HCT116 (cell line): ENCODE measurements around the gene SLC8A1. TPM values are rescaled to one million over a fixed set of nuclear protein-coding genes. Genes with fewer than 3 reads are reported as not detected.

Source experiments
- ATAC-seq: fragments of 200-7000 bp; cut with Tn5 transposase; 2 replicates; pipeline ENCODE4 v1.9.1; 2020; ENCODE audit warnings: mild to moderate bottlenecking, moderate library complexity
- BruUV-seq: library from RNA; stranded (reverse); fragments of 400-500 nt; replicated peaks from 2 replicates; lab custom pipeline; 2021; lab: Mats Ljungman, UMichigan
- CTCF ChIA-PET: fragments of 300-600 bp; sonication (Branson Sonifier 250); formaldehyde crosslinking; loops from one replicate; lab custom pipeline; 2021; ENCODE audit warnings: antibody characterized with exemption; lab: Charles Lee
- POLR2A ChIA-PET: fragments of 300-600, 350-600 bp; sonication (Branson Sonifier 250); formaldehyde crosslinking; loops from one replicate; lab custom pipeline; 2021; ENCODE audit warnings: antibody characterized with exemption; lab: Charles Lee
- RAD21 ChIA-PET, 2 experiments: fragments of 300-600 bp; sonication (Branson Sonifier 250); formaldehyde crosslinking; loops; one replicate each; lab custom pipeline; 2023; ENCODE audit warnings: low total read pairs in 2 of 2; ENCODE audit not compliant: uncharacterized antibody in 2 of 2, unreplicated experiment in 2 of 2, low non-redundant PET in 1 of 2; lab: Charles Lee
- DNase-seq: peaks from one replicate; pipeline ENCODE4 v3.0.0-alpha.2; 2010; ENCODE audit warnings: low read depth, low spot score
- H2AFZ ChIP-seq: fragments of 200-600 bp; shearing (Covaris generic), sonication (generic); 2 replicates; pipeline ENCODE4 v1.6.1; 2017; ENCODE audit warnings: low read depth, mixed run types, mixed read lengths, antibody characterized with exemption, low read length; ENCODE audit not compliant: poor library complexity, severe bottlenecking
- H3K27ac ChIP-seq: 2 replicates; pipeline ENCODE4 v1.5.1; 2012; ENCODE audit warnings: low read depth, low read length
- H3K27me3 ChIP-seq: fragments of 200-600 bp; sonication (generic); 2 replicates; pipeline ENCODE4 v1.6.1; 2016; ENCODE audit warnings: mixed run types, low read length, mixed read lengths; ENCODE audit not compliant: insufficient read depth
- H3K36me3 ChIP-seq, 2 experiments: fragments of 200-500 bp in 1 of 2; fragments of 200-600 bp in 1 of 2; sonication (Bioruptor generic) in 1 of 2; sonication (generic) in 1 of 2; 2 replicates each; pipeline versions ENCODE4 v1.5.1 to v1.6.1; 2014 to 2016; ENCODE audit warnings: low read length in 2 of 2, inconsistent platforms in 1 of 2, mixed read lengths in 1 of 2, mixed run types in 1 of 2; ENCODE audit not compliant: insufficient read depth in 2 of 2, control insufficient read depth in 1 of 2
- H3K4me1 ChIP-seq, 2 experiments: fragments of 200-600 bp in 1 of 2; sonication (generic) in 1 of 2; 2 replicates each; pipeline versions ENCODE4 v1.5.1 to v1.6.1; 2012 to 2017; ENCODE audit warnings: low read length in 2 of 2, inconsistent platforms in 1 of 2, mild to moderate bottlenecking in 1 of 2, mixed read lengths in 1 of 2, mixed run types in 1 of 2, moderate library complexity in 1 of 2; ENCODE audit not compliant: insufficient read depth in 2 of 2, control insufficient read depth in 1 of 2
- H3K4me2 ChIP-seq: fragments of 200-600 bp; sonication (generic); 2 replicates; pipeline ENCODE4 v1.6.1; 2017; ENCODE audit warnings: mixed run types, low read length, mixed read lengths
- H3K4me3 ChIP-seq, 2 experiments: fragments of 200-600 bp in 1 of 2; sonication (generic) in 1 of 2; replicated peaks in 1 of 2; 2 replicates each; pipeline ENCODE4 v1.5.1; 2011 to 2016; ENCODE audit warnings: low read length in 2 of 2, control low read depth in 1 of 2, low read depth in 1 of 2, mild to moderate bottlenecking in 1 of 2, mixed read lengths in 1 of 2, mixed run types in 1 of 2
- H3K79me2 ChIP-seq: fragments of 200-600 bp; sonication (generic); 2 replicates; pipeline ENCODE4 v1.6.1; 2017; ENCODE audit warnings: mild to moderate bottlenecking, mixed run types, low read length, moderate library complexity, mixed read lengths; ENCODE audit not compliant: insufficient read depth
- H3K9ac ChIP-seq: fragments of 200-600 bp; sonication (generic); 2 replicates; pipeline ENCODE4 v1.6.1; 2016; ENCODE audit warnings: low read length, mixed read lengths
- H3K9me2 ChIP-seq: fragments of 200-600 bp; sonication (generic), shearing (Covaris generic); 2 replicates; pipeline ENCODE4 v1.6.1; 2017; ENCODE audit warnings: mixed run types, mild to moderate bottlenecking, moderate library complexity; ENCODE audit not compliant: insufficient read depth
- H3K9me3 ChIP-seq, 2 experiments: fragments of 200-500 bp in 1 of 2; fragments of 200-600 bp in 1 of 2; sonication (Bioruptor generic) in 1 of 2; sonication (generic) in 1 of 2; 2 replicates each; pipeline ENCODE4 v1.6.1; 2014 to 2017; ENCODE audit warnings: low read length in 2 of 2, mixed read lengths in 2 of 2, inconsistent platforms in 1 of 2, low read depth in 1 of 2, mild to moderate bottlenecking in 1 of 2, mixed run types in 1 of 2, moderate library complexity in 1 of 2; ENCODE audit not compliant: control insufficient read depth in 1 of 2, insufficient read depth in 1 of 2
- H4K20me1 ChIP-seq: fragments of 200-600 bp; sonication (generic), shearing (Covaris generic); 2 replicates; pipeline ENCODE4 v1.6.1; 2017; ENCODE audit warnings: mixed run types, mild to moderate bottlenecking, moderate library complexity; ENCODE audit not compliant: insufficient read depth
- CBX3 ChIP-seq: IDR thresholded peaks from 2 replicates; pipeline ENCODE4 v1.6.1; 2012; ENCODE audit warnings: low read depth
- EGR1 ChIP-seq: IDR thresholded peaks from 2 replicates; pipeline ENCODE4 v1.6.1; 2012; ENCODE audit warnings: low read depth
- ELF1 ChIP-seq: IDR thresholded peaks from 2 replicates; pipeline ENCODE4 v1.6.1; 2012; ENCODE audit warnings: low read depth, borderline replicate concordance
- EZH2phosphoT487 ChIP-seq: fragments of 200-600 bp; IDR thresholded peaks from 2 replicates; pipeline ENCODE4 v1.6.1; 2018; ENCODE audit warnings: antibody characterized with exemption, borderline replicate concordance
- FOSL1 ChIP-seq: IDR thresholded peaks from 2 replicates; pipeline ENCODE4 v1.6.1; 2012; ENCODE audit warnings: low read depth
- JUND ChIP-seq: IDR thresholded peaks from 2 replicates; pipeline ENCODE4 v1.6.1; 2012
- POLR2A ChIP-seq: IDR thresholded peaks from 2 replicates; pipeline ENCODE4 v1.7.0; 2011; ENCODE audit warnings: borderline replicate concordance; ENCODE audit not compliant: insufficient read depth, insufficient read length; ENCODE audit errors: extremely low read depth
- POLR2AphosphoS5 ChIP-seq: IDR thresholded peaks from 2 replicates; pipeline ENCODE4 v1.6.1; 2011; ENCODE audit warnings: mild to moderate bottlenecking, low read depth, low read length, moderate library complexity
- RAD21 ChIP-seq: IDR thresholded peaks from 2 replicates; pipeline ENCODE4 v1.6.1; 2012; ENCODE audit warnings: low read depth, mild to moderate bottlenecking
- SIN3A ChIP-seq: IDR thresholded peaks from 2 replicates; pipeline ENCODE4 v1.6.1; 2012; ENCODE audit warnings: low read depth
- SP1 ChIP-seq: IDR thresholded peaks from 2 replicates; pipeline ENCODE4 v1.6.1; 2012; ENCODE audit warnings: low read depth
- SRF ChIP-seq: IDR thresholded peaks from 2 replicates; pipeline ENCODE4 v1.6.1; 2012; ENCODE audit warnings: low read depth
- TCF7L2 ChIP-seq: IDR thresholded peaks from 2 replicates; pipeline ENCODE4 v1.7.0; 2011; ENCODE audit warnings: borderline replicate concordance, inconsistent platforms; ENCODE audit not compliant: insufficient read depth, insufficient read length; ENCODE audit errors: extremely low read depth
- YY1 ChIP-seq: IDR thresholded peaks from 2 replicates; pipeline ENCODE4 v1.6.1; 2011; ENCODE audit warnings: low read length, low read depth, moderate library complexity, mild to moderate bottlenecking; ENCODE audit not compliant: insufficient replicate concordance; ENCODE audit errors: extremely low read depth
- ZFX ChIP-seq: fragments of 450-650 bp; IDR thresholded peaks from 2 replicates; pipeline ENCODE4 v1.6.1; 2017
- intact Hi-C: fragments of 100-400 bp; cut with micrococcal nuclease; formaldehyde crosslinking; loops from 2 replicates; pipeline ENCODE4 v1.10.0; 2022
- total RNA-seq: library from RNA; stranded (reverse); gene quantifications from one replicate; pipeline ENCODE4 v1.2.1, GENCODE V29; 2021; ENCODE audit not compliant: unreplicated experiment
- TF ChIP-seq, protein P1 (sequence below): IDR thresholded peaks from 2 replicates; pipeline ENCODE4 v1.6.1; 2012
- TF ChIP-seq, protein P2 (sequence below): IDR thresholded peaks from 2 replicates; pipeline ENCODE4 v1.6.1; 2012
- TF ChIP-seq, protein P3 (sequence below), 3 experiments: fragments of 200-600 bp in 1 of 3; sonication (generic) in 1 of 3; IDR thresholded peaks in 2 of 3; conservative IDR thresholded peaks in 1 of 3; 2 replicates each; pipeline ENCODE4 v1.5.1; 2012 to 2017; ENCODE audit warnings: low read depth in 2 of 3, low read length in 2 of 3, antibody characterized with exemption in 1 of 3, borderline replicate concordance in 1 of 3, control low read depth in 1 of 3, mild to moderate bottlenecking in 1 of 3, mixed read lengths in 1 of 3, mixed run types in 1 of 3, moderate library complexity in 1 of 3; ENCODE audit not compliant: insufficient read depth in 1 of 3
- TF ChIP-seq, protein P4 (sequence below): IDR thresholded peaks from 2 replicates; pipeline ENCODE4 v1.6.1; 2012; ENCODE audit warnings: low read depth

Gene SLC8A1
- total RNA-seq, 1 experiment from 2014 or later: 0.07 TPM

DNA sequence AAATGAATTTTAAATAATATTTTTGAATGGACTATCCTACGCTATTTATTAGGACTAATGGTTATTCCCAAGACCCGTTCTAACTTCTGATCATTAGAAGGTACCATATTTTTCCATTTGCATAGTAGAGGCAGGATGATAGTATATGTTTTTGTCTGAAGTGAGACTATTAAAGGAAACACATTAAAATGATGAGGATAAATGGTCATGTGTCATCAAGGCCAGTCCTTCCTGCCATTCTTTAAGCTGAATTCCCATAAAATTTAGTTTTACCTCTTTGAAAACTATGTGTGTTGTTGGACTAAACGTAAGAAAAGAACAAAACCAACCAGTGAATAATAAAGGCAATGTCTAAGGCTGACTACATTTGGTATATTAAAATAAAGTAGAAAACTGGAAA lies 121.8 kb downstream of the SLC8A1 start:
- no TSS peak for BruUV-seq
- Histone ChIP-seq H3K36me3 (no peaks in the 10 kb centered on the region), H3K9me2 (no peaks in the 10 kb centered on the region), H3K4me1 (no peaks in the 10 kb centered on the region), H3K9me3 (no peaks in the 10 kb centered on the region), H3K4me2 (no peak overlapping the region), H3K9ac (no peak overlapping the region), H3K79me2 (no peaks in the 10 kb centered on the region), H3K27me3 (no peaks in the 10 kb centered on the region), H3K27ac (no peak overlapping the region), H4K20me1 (no peaks in the 10 kb centered on the region; the same call in 1 of the 2 replicates), H3K4me3 (no peak overlapping the region), H2AFZ (no peak overlapping the region)
- POLR2A ChIA-PET: no interaction called here
- ATAC-seq: no peak
- CTCF ChIA-PET: no interaction called here
- RAD21 ChIA-PET: no interaction called here
- TF ChIP-seq SIN3A (no peak), POLR2A (no peak), SP1 (no peak), ELF1 (no peak), POLR2AphosphoS5 (no peak), ZFX (no peak), EZH2phosphoT487 (no peak), EGR1 (no peak), RAD21 (no peak), JUND (no peak), YY1 (no peak), FOSL1 (no peak), TCF7L2 (no peak), SRF (no peak), CBX3 (no peak)
- TF ChIP-seq, protein P1, sequence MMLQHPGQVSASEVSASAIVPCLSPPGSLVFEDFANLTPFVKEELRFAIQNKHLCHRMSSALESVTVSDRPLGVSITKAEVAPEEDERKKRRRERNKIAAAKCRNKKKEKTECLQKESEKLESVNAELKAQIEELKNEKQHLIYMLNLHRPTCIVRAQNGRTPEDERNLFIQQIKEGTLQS: no peak
- TF ChIP-seq, protein P2, sequence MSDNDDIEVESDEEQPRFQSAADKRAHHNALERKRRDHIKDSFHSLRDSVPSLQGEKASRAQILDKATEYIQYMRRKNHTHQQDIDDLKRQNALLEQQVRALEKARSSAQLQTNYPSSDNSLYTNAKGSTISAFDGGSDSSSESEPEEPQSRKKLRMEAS: no peak
- TF ChIP-seq, protein P3, sequence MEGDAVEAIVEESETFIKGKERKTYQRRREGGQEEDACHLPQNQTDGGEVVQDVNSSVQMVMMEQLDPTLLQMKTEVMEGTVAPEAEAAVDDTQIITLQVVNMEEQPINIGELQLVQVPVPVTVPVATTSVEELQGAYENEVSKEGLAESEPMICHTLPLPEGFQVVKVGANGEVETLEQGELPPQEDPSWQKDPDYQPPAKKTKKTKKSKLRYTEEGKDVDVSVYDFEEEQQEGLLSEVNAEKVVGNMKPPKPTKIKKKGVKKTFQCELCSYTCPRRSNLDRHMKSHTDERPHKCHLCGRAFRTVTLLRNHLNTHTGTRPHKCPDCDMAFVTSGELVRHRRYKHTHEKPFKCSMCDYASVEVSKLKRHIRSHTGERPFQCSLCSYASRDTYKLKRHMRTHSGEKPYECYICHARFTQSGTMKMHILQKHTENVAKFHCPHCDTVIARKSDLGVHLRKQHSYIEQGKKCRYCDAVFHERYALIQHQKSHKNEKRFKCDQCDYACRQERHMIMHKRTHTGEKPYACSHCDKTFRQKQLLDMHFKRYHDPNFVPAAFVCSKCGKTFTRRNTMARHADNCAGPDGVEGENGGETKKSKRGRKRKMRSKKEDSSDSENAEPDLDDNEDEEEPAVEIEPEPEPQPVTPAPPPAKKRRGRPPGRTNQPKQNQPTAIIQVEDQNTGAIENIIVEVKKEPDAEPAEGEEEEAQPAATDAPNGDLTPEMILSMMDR (IDR thresholded peaks at IDR 0.05 in 2 of 3, conservative IDR thresholded peaks at IDR 0.05 in 1 of 3; ENCODE audit: borderline replicate concordance in 1 of 3, insufficient read depth in 1 of 3, low read depth in 2 of 3, low read length in 2 of 3): no peak
- TF ChIP-seq, protein P4, sequence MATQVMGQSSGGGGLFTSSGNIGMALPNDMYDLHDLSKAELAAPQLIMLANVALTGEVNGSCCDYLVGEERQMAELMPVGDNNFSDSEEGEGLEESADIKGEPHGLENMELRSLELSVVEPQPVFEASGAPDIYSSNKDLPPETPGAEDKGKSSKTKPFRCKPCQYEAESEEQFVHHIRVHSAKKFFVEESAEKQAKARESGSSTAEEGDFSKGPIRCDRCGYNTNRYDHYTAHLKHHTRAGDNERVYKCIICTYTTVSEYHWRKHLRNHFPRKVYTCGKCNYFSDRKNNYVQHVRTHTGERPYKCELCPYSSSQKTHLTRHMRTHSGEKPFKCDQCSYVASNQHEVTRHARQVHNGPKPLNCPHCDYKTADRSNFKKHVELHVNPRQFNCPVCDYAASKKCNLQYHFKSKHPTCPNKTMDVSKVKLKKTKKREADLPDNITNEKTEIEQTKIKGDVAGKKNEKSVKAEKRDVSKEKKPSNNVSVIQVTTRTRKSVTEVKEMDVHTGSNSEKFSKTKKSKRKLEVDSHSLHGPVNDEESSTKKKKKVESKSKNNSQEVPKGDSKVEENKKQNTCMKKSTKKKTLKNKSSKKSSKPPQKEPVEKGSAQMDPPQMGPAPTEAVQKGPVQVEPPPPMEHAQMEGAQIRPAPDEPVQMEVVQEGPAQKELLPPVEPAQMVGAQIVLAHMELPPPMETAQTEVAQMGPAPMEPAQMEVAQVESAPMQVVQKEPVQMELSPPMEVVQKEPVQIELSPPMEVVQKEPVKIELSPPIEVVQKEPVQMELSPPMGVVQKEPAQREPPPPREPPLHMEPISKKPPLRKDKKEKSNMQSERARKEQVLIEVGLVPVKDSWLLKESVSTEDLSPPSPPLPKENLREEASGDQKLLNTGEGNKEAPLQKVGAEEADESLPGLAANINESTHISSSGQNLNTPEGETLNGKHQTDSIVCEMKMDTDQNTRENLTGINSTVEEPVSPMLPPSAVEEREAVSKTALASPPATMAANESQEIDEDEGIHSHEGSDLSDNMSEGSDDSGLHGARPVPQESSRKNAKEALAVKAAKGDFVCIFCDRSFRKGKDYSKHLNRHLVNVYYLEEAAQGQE: no peak
- no peak for DNase-seq
- intact Hi-C loops: no loop called here
